Psoas muscle (tissue), 8 donors: Measurements from ENCODE around the gene PAM16. TPM values are rescaled to one million over a fixed set of nuclear protein-coding genes. Genes with fewer than 3 reads are reported as not detected.
A peak's percentile ranks its signal among the peaks of the same experiment; 100 is the strongest.

Experiments used
- ATAC-seq, 4 donors: fragments of 200-7000 bp; cut with Tn5 transposase; one replicate each; pipeline ENCODE4 v1.9.1; 2020; ENCODE audit warnings: moderate library complexity in 3 of 4, mild to moderate bottlenecking in 2 of 4
- DNase-seq, 2 donors: peaks; one replicate each; pipeline ENCODE4 v3.0.0-alpha.2; 2020
- H3K27ac ChIP-seq: fragments of 200-600 bp; one replicate; pipeline ENCODE4 v1.8.0; 2022
- H3K27me3 ChIP-seq, 3 donors: fragments of 200-600 bp in 1 of 3; one replicate each; pipeline versions ENCODE4 v1.6.1 to v1.8.0; 2013 to 2022; ENCODE audit warnings: low read length in 2 of 3, mild to moderate bottlenecking in 2 of 3, moderate library complexity in 1 of 3; ENCODE audit not compliant: insufficient read depth in 3 of 3
- H3K36me3 ChIP-seq, 2 donors: fragments of 200-600 bp in 1 of 2; one replicate each; pipeline versions ENCODE4 v1.6.1 to v1.8.0; 2013 to 2022; ENCODE audit warnings: low read depth in 1 of 2, mild to moderate bottlenecking in 1 of 2, moderate library complexity in 1 of 2; ENCODE audit not compliant: insufficient read depth in 1 of 2
- H3K4me1 ChIP-seq: fragments of 200-600 bp; one replicate; pipeline ENCODE4 v1.8.0; 2022
- H3K4me3 ChIP-seq: fragments of 200-600 bp; one replicate; pipeline ENCODE4 v1.8.0; 2022; ENCODE audit warnings: mild to moderate bottlenecking
- H3K9me3 ChIP-seq: fragments of 200-600 bp; one replicate; pipeline ENCODE4 v1.8.0; 2022
- WGBS, 3 donors: extraction: QIAGEN DNeasy Blood & Tissue Kit; methylation state at CpG; one replicate each; pipeline versions ENCODE4 v1.1.6 to v1.1.7; 2013; 5-methylcytosine and 5-hydroxymethylcytosine counted together
- intact Hi-C, 2 donors: fragments of 100-400 bp; cut with DNase I; formaldehyde crosslinking; loops; one replicate each; pipeline versions ENCODE4 v1.11.0 to v1.14.2; 2022
- polyA plus RNA-seq, 3 donors: library from polyadenylated mRNA; stranded (reverse); fragments of 200-250 nt; gene quantifications; one replicate each; pipeline ENCODE4 v1.2.3, GENCODE V29; 2013
- total RNA-seq, 4 donors: library from RNA; stranded (reverse); fragmentation: NEBNext Ultra II Directional in 2 of 4; extraction: Animal tissue kit (Norgen Biotek cat#: 25700) in 2 of 4; gene quantifications; one replicate each; pipeline versions ENCODE4 v1.2.1 to v1.2.4, GENCODE V29; 2021 to 2023
- TF ChIP-seq, protein P1 (sequence below): fragments of 200-600 bp; IDR thresholded peaks from one replicate; pipeline ENCODE4 v1.8.0; 2022; ENCODE audit warnings: antibody characterized with exemption
- donor health status: healthy with polysubstance abuse.
- donor health status: DM: no; HTN: no; CAD: no; lungs with moderate emphysema.
- donor health status: Bipolar disorder and iron deficiency.
- donor health status: healthy.
- donor health status: DM: yes; HTN: yes; CAD: no.
- donor health status: DM: no; HTN: no; CAD: no.
- donor health status: DM: no; HTN: no; CAD: no.
- donor health status: DM: yes; HTN: yes; CAD: no.

Gene PAM16
- total and polyA plus RNA-seq, 7 donors: 60.5 to 163 (median 84.2) TPM

DNA sequence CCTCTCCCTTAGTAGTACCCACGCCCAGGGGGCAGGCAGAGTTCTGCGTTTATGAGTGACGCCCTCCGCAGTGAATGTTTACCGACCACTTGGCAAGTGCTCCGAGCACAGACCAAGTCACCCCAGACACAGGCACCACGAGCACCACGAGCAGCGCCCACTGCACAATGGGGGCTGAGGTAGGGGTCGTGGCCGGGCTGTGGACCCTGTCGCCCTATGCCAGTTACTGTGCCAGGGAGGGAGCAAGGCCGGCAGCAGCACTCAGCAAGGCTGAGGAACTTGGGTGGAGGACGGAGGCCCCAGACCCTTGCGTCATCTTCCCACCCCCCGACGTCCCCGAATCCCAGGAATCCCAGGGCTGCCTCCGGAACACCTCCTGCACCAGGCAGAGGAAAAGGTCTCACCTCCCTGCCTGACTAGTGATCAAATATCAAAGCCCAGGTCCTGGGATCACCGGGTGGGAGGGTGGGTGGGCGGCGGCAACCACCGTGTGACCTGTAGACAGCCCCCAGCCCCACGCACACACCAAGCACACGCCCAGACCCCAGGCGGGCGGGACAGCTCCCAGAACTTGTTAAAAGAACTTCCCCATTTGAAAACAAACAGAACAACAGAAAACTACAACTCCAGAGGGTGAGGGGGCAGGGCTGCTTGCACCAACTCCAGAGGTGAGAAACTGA lies 25.9 kb upstream of the PAM16 start:
- DNase-seq (no peak), ATAC-seq (no peak)
- TF ChIP-seq, protein P1, sequence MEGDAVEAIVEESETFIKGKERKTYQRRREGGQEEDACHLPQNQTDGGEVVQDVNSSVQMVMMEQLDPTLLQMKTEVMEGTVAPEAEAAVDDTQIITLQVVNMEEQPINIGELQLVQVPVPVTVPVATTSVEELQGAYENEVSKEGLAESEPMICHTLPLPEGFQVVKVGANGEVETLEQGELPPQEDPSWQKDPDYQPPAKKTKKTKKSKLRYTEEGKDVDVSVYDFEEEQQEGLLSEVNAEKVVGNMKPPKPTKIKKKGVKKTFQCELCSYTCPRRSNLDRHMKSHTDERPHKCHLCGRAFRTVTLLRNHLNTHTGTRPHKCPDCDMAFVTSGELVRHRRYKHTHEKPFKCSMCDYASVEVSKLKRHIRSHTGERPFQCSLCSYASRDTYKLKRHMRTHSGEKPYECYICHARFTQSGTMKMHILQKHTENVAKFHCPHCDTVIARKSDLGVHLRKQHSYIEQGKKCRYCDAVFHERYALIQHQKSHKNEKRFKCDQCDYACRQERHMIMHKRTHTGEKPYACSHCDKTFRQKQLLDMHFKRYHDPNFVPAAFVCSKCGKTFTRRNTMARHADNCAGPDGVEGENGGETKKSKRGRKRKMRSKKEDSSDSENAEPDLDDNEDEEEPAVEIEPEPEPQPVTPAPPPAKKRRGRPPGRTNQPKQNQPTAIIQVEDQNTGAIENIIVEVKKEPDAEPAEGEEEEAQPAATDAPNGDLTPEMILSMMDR: no peak
- Histone ChIP-seq H3K36me3 (no peaks in the 10 kb centered on the region), H3K27me3 (no peaks in the 10 kb centered on the region), H3K9me3 (no peaks in the 10 kb centered on the region), H3K4me1 (peaks cover 45% of the 10 kb centered on the region), H3K27ac (peak overlapping the region; percentile 69), H3K4me3 (no peak overlapping the region)
- WGBS, 3 donors: 74 to 77% (median 76%) methylated on average over 24 to 27 of the region's 27 CpGs
- intact Hi-C loops: no loop called here

DNA sequence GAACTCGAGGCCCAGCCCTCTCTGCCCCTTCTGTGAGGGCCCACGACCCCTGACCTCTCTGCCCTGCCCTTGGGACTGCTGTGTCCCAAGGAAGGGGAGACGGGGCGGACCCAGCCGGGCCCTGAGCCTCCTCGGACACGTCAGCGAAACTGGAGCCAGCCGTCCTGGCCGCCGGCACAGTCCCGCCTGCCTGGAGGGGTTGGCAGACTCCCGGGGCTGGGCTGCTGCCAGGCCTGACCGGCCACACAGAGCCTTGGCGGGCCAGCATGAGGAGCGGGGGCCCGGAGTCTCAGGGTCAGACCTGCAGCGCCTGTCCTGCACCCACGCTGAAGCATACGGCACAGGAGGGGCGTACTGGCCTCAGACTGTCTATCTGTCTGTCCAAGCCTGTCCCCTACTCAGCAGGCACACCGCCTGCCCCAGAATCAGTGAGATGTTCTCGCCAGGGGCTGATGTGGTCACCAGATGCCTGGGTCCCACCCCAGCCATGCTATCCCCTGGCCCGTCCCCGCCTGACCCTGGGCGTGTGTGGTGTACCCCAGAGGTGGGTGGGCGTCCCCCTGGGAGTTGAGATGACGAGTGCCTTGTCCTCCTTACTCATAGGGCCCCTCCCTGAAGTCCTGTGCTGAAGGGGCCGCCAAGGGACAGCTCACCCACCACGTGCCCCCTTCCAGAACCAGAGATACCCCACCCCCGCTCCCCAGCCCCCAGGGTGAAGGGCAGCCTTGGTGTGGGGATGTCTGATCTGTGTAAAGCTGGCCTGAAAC lies 25.2 kb upstream of the PAM16 start:
- DNase-seq (peak; percentile 93 to 98), ATAC-seq (peak; percentile 83 to 89 (median 87))
- Histone ChIP-seq H3K36me3 (no peaks in the 10 kb centered on the region), H3K27ac (peak overlapping the region; percentile 69), H3K4me3 (peak overlapping the region; percentile 42), H3K9me3 (no peaks in the 10 kb centered on the region), H3K4me1 (peaks cover 38% of the 10 kb centered on the region), H3K27me3 (no peaks in the 10 kb centered on the region)
- 24 to 47% (median 28%) methylated on average over 28 to 31 of the region's 31 CpGs for WGBS, 3 donors
- intact Hi-C loops: no loop called here
- TF ChIP-seq, protein P1: no peak

DNA sequence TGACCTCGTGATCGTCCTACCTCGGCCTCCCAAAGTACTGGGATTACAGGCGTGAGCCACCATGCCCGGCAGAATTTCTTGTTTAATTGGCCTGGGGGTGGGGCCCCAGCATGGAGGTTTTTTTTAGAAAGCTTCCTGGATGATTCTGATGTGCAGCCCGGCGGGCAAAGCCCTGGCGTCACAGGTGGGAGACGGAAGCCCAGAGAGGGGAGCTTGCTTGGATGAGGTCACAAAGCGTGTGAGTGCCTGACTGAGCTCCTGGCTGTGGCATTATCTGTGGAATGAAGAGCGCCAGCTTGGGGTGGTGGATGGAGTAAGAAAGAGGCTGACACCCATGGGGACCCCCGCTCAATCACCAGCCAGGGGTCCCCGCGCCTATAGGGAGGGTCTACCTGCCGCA lies 24.6 kb upstream of the PAM16 start:
- DNase-seq (peak in 1 of 2 donors; percentile 48), ATAC-seq (no peak)
- TF ChIP-seq, protein P1: no peak
- Histone ChIP-seq H3K9me3 (no peaks in the 10 kb centered on the region), H3K27ac (peak overlapping the region; percentile 69), H3K4me3 (peak overlapping the region; percentile 42), H3K4me1 (peaks cover 36% of the 10 kb centered on the region), H3K36me3 (no peaks in the 10 kb centered on the region), H3K27me3 (no peaks in the 10 kb centered on the region)
- intact Hi-C loops: no loop called here
- 75 to 84% (median 77%) methylated on average over 15 of the region's 15 CpGs for WGBS, 3 donors

DNA sequence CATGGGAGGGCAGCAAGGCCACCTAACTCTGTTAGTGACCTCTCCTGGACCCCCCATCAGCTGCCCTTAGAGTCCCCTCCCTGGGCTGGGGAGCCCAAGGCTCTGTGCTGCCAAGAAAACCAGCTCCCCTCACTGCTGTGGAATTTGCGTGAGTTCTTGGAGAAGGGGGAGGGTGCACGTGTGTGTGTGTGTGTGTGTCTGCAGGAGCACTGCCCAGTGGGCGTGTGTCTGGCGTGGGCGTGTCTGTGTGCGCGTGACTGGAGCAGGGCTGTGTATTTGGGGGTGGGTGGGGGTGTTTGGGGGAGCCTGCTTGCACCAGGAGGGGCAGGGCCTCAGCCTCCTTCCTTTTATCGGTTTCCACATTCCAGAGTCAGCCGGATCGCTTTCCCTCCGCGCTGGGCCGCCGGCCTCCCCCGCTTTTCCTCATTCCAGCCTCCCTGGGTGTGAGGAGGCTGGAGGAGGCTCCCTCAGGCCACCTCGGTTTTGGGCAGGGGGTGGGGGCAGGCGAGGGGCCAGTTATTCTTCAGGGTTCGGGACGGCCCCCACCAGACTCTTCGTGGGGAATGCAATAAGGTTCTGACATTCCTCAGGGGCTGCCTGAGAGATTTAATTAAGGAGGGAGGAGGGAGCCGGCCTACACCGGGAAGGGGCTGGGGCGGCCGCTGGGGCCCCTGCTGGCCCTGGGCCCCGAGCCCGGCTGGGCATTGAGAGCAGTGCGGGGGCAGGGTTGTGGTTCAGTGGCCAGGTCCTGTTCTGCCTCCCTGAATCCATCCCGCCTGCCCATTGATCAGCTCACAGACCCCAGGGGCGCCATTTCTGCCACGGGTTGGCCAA lies 23.0 kb upstream of the PAM16 start:
- peak; percentile 81 to 85 for DNase-seq
- Histone ChIP-seq H3K4me1 (peaks cover 35% of the 10 kb centered on the region), H3K4me3 (peak overlapping the region; percentile 67), H3K27ac (peak overlapping the region; percentile 74), H3K9me3 (no peaks in the 10 kb centered on the region), H3K27me3 (no peaks in the 10 kb centered on the region), H3K36me3 (no peaks in the 10 kb centered on the region)
- ATAC-seq: no peak
- TF ChIP-seq, protein P1: no peak
- intact Hi-C loops: no loop called here
- 70 to 74% (median 72%) methylated on average over 24 to 30 of the region's 30 CpGs for WGBS, 3 donors
